OCI-LY7 (cell line): ENCODE data around the gene SMCP. TPM values are rescaled to one million over a fixed set of nuclear protein-coding genes. Genes with fewer than 3 reads are reported as not detected.

Experiments used
- BruUV-seq: library from RNA; stranded (reverse); fragments of 400-500 nt; replicated peaks from 2 replicates; lab custom pipeline; 2021; lab: Mats Ljungman, UMichigan
- CTCF ChIA-PET: fragments of 300-600 bp; sonication (Branson Sonifier 250); formaldehyde crosslinking; loops from one replicate; lab custom pipeline; 2022; ENCODE audit warnings: antibody characterized with exemption; ENCODE audit not compliant: unreplicated experiment; lab: Charles Lee
- POLR2A ChIA-PET: fragments of 300-600 bp; sonication (Branson Sonifier 250); formaldehyde crosslinking; loops from one replicate; lab custom pipeline; 2022; ENCODE audit warnings: antibody characterized with exemption; lab: Charles Lee
- DNase-seq: peaks from one replicate; pipeline ENCODE4 v3.0.0-alpha.2; 2015; ENCODE audit warnings: low spot score
- H2AFZ ChIP-seq: fragments of 200-600 bp; sonication (generic), shearing (Covaris generic); 2 replicates; pipeline ENCODE4 v1.6.1; 2014; ENCODE audit warnings: mild to moderate bottlenecking, antibody characterized with exemption, low read length, moderate library complexity
- H3K27ac ChIP-seq: fragments of 200-600 bp; sonication (generic); 2 replicates; pipeline ENCODE4 v1.5.1; 2014; ENCODE audit warnings: mixed run types, low read depth, mild to moderate bottlenecking, moderate library complexity, low read length, inconsistent platforms; ENCODE audit not compliant: poor library complexity, severe bottlenecking
- H3K36me3 ChIP-seq: fragments of 200-600 bp; sonication (generic); 2 replicates; pipeline ENCODE4 v1.6.1; 2014; ENCODE audit warnings: mild to moderate bottlenecking, antibody characterized with exemption, low read length, moderate library complexity, mixed read lengths; ENCODE audit not compliant: insufficient read depth
- H3K4me1 ChIP-seq: fragments of 200-600 bp; sonication (generic); 2 replicates; pipeline ENCODE4 v1.5.1; 2014; ENCODE audit warnings: mild to moderate bottlenecking, low read length; ENCODE audit not compliant: insufficient read depth, poor library complexity, severe bottlenecking
- H3K4me2 ChIP-seq: fragments of 200-600 bp; sonication (generic); 2 replicates; pipeline ENCODE4 v1.6.1; 2014; ENCODE audit warnings: mild to moderate bottlenecking, low read length
- H3K4me3 ChIP-seq: fragments of 200-600 bp; sonication (generic); 2 replicates; pipeline ENCODE4 v1.5.1; 2014; ENCODE audit warnings: mild to moderate bottlenecking, low read depth, low read length; ENCODE audit not compliant: poor library complexity, severe bottlenecking
- H3K79me2 ChIP-seq: fragments of 200-600 bp; sonication (generic); 2 replicates; pipeline ENCODE4 v1.6.1; 2016; ENCODE audit warnings: low read depth, mild to moderate bottlenecking, low read length, moderate library complexity, mixed read lengths; ENCODE audit not compliant: insufficient read depth
- H3K9me2 ChIP-seq: fragments of 200-600 bp; sonication (generic); 2 replicates; pipeline ENCODE4 v1.6.1; 2016; ENCODE audit warnings: mild to moderate bottlenecking, low read length, mixed read lengths; ENCODE audit not compliant: insufficient read depth
- H3K9me3 ChIP-seq: fragments of 200-600 bp; sonication (generic); 2 replicates; pipeline ENCODE4 v1.6.1; 2014; ENCODE audit warnings: mild to moderate bottlenecking, mixed run types, low read length, mixed read lengths
- H4K20me1 ChIP-seq: fragments of 200-600 bp; sonication (generic); 2 replicates; pipeline ENCODE4 v1.6.1; 2014; ENCODE audit warnings: mild to moderate bottlenecking, antibody characterized with exemption, low read length, moderate library complexity, mixed read lengths; ENCODE audit not compliant: insufficient read depth
- EZH2phosphoT487 ChIP-seq: fragments of 200-600 bp; sonication (generic); IDR thresholded peaks from 2 replicates; pipeline ENCODE4 v1.6.1; 2018; ENCODE audit warnings: low read depth, borderline replicate concordance, mild to moderate bottlenecking, mixed run types, antibody characterized with exemption, low read length, moderate library complexity, mixed read lengths
- intact Hi-C: fragments of 100-400 bp; cut with micrococcal nuclease; formaldehyde crosslinking; loops from one replicate; pipeline ENCODE4 v1.10.0; 2022; ENCODE audit not compliant: unreplicated experiment
- total RNA-seq, 2 experiments: library from RNA; depleted of rRNA in 1 of 2; stranded (reverse); fragments of >200 nt in 1 of 2; shearing (Covaris generic) in 1 of 2; gene quantifications; 2 replicates each; pipeline ENCODE4 v1.2.3, GENCODE V29; 2014 to 2022
- TF ChIP-seq, protein P1 (sequence below): fragments of 200-600 bp; sonication (generic); conservative IDR thresholded peaks from 2 replicates; pipeline ENCODE4 v1.5.1; 2014; ENCODE audit warnings: mild to moderate bottlenecking, antibody characterized with exemption, low read length, moderate library complexity, mixed read lengths

The SMCP gene
- total RNA-seq, 2 experiments from 2014 or later = not detected

DNA sequence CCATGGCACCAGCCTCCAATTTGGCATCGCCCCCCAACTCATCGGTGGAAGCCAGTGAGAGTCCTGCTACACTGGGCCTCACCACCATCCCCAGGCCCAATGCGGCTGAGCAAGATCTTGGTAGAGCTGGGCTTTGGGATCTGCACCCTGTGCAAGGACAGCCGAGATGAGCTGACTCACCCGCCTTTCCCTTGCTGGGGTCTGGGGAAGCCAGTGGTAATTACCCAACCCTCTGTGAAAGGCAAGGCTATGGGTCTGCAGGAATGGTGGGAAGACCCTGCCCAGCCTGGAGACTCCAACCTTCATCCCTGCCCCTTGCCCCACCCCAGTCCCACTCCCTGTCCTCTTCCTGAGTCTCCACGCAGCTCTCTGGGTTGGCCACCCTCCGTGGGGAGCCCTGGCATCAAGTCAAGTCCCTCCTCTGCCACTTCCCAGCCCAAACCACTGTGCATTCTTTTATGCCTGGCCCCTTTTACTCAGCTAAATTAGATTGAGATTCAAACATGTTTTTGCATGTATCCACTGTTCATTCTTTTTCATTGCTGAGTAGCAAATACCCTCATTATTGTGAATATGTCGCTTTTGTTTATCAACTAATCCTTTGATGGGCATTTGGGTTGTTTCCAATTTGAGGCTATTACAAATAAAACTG, 8.8 kb downstream of the SMCP start:
- no peak overlapping the region for H3K27ac ChIP-seq
- BruUV-seq = no TSS peak
- intact Hi-C loops = no loop called here
- TF ChIP-seq, protein P1, sequence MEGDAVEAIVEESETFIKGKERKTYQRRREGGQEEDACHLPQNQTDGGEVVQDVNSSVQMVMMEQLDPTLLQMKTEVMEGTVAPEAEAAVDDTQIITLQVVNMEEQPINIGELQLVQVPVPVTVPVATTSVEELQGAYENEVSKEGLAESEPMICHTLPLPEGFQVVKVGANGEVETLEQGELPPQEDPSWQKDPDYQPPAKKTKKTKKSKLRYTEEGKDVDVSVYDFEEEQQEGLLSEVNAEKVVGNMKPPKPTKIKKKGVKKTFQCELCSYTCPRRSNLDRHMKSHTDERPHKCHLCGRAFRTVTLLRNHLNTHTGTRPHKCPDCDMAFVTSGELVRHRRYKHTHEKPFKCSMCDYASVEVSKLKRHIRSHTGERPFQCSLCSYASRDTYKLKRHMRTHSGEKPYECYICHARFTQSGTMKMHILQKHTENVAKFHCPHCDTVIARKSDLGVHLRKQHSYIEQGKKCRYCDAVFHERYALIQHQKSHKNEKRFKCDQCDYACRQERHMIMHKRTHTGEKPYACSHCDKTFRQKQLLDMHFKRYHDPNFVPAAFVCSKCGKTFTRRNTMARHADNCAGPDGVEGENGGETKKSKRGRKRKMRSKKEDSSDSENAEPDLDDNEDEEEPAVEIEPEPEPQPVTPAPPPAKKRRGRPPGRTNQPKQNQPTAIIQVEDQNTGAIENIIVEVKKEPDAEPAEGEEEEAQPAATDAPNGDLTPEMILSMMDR = no peak
- TF ChIP-seq EZH2phosphoT487 = no peak
- ChIA-PET CTCF (no interaction called here), POLR2A (interaction anchor here (0.6 kb wide), 1 partner anchor 288 kb away, joined by 3 read pairs; no protein-coding TSS in a partner anchor)
- H3K36me3 ChIP-seq = no peaks in the 10 kb centered on the region
- H2AFZ ChIP-seq = no peak overlapping the region
- H3K79me2 ChIP-seq = no peaks in the 10 kb centered on the region
- H3K9me2 ChIP-seq = no peaks in the 10 kb centered on the region
- H3K4me1 ChIP-seq = no peaks in the 10 kb centered on the region
- H4K20me1 ChIP-seq = no peaks in the 10 kb centered on the region
- no peaks in the 10 kb centered on the region for H3K9me3 ChIP-seq
- no peak overlapping the region for H3K4me2 ChIP-seq
- DNase-seq = no peak
- H3K4me3 ChIP-seq = no peak overlapping the region

DNA sequence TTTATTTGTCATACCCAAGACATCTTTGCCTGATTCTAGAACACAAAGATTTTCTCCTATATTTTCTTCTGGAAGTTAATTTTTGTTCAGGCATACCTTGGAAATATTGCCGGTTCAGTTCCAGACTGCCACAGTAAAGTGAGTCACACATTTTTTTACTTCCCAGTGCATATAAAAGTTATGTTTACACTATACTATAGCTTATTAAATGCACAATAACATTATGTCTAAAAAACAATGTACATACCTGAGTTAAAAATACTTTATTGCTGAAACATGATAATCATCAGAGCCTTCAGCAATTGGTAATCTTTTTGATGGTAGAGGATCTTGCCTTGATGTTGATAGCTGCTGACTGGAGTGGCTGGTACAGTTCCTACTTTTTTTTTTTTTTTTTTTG, 10.0 kb downstream of the SMCP start:
- CTCF ChIA-PET = no interaction called here
- no TSS peak for BruUV-seq
- Histone ChIP-seq H3K4me3 (no peak overlapping the region), H3K27ac (no peak overlapping the region), H3K9me3 (no peaks in the 10 kb centered on the region), H3K36me3 (no peaks in the 10 kb centered on the region), H3K4me2 (no peak overlapping the region), H3K79me2 (no peaks in the 10 kb centered on the region), H3K4me1 (no peaks in the 10 kb centered on the region), H4K20me1 (no peaks in the 10 kb centered on the region), H3K9me2 (no peaks in the 10 kb centered on the region), H2AFZ (no peak overlapping the region)
- no peak for DNase-seq
- intact Hi-C loops = no loop called here
- TF ChIP-seq, protein P1 = no peak
- no peak for TF ChIP-seq EZH2phosphoT487
- POLR2A ChIA-PET = no interaction called here

DNA sequence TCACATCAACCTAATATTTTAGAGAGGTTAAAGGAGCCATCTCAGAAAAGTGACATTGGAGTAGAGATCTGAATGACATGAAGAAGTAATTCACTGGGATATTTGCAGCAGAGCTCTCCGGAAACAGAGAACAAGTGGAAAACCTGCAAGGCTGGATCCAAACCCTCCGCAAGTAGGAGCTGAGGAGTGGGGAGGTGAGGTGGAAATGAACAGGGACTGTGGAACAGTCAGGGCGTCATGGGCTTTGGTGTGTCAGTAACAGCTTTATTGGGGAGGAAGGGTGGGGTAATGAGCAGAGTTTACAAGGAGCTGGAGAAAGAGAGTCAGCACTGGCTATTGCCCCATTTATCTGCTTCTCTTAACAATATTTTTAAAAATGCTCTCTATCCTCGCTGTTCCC, 20.9 kb downstream of the SMCP start:
- Histone ChIP-seq H3K9me3 (no peaks in the 10 kb centered on the region), H3K27ac (no peak overlapping the region), H3K4me3 (no peak overlapping the region), H3K79me2 (no peaks in the 10 kb centered on the region), H3K4me1 (no peaks in the 10 kb centered on the region), H4K20me1 (no peaks in the 10 kb centered on the region), H2AFZ (no peak overlapping the region), H3K9me2 (no peaks in the 10 kb centered on the region), H3K4me2 (no peak overlapping the region), H3K36me3 (no peaks in the 10 kb centered on the region)
- POLR2A ChIA-PET = no interaction called here
- CTCF ChIA-PET = no interaction called here
- no peak for DNase-seq
- intact Hi-C loops = no loop called here
- TF ChIP-seq, protein P1 = no peak
- no peak for TF ChIP-seq EZH2phosphoT487
- BruUV-seq = no TSS peak
